NOMO-1 treated with DMSO at 0.1 percent for 48 hours (cell line): ENCODE measurements around the gene ASTN2.

Experiments used
- DNase-seq: peaks from one replicate; lab custom pipeline; 2025; ENCODE audit not compliant: unreplicated experiment; lab: John Stamatoyannopoulos, UW

ASTN2 gene

DNA sequence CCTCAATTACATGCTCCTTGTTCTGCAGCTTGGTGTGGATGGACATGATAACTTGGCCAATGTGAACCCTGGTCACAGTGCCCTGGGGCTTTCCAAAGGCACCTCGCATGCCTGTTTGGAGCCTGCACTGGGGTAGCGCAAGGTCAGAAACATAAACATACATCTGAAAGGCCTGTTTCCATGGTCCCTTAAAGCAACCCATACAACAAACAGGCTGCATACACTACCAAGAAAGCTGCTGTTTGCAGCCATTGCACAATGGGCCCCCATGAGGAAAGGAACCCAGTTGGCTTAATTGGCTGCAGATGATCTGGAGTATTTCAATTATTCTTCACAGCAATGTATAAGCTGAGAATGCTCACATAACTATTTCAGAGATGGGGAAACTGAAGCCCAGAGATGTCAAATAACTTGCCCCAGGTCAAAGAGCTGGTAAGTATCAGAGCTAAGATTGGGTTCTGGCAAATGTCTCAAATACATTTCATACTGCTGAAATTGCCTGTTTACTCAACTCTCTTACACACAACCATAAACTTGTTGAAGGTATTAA is 233.9 kb downstream of the ASTN2 start:
- DNase-seq: no peak

- no peak for DNase-seq
These were observed 236.1 kb downstream of the ASTN2 start for GRCh38 chr9:117178596-117179375.

- no peak for DNase-seq
These were observed 244.3 kb downstream of the ASTN2 start for GRCh38 chr9:117170567-117170966.

- no peak for DNase-seq
These were observed 245.7 kb downstream of the ASTN2 start for GRCh38 chr9:117169089-117169621.

DNA sequence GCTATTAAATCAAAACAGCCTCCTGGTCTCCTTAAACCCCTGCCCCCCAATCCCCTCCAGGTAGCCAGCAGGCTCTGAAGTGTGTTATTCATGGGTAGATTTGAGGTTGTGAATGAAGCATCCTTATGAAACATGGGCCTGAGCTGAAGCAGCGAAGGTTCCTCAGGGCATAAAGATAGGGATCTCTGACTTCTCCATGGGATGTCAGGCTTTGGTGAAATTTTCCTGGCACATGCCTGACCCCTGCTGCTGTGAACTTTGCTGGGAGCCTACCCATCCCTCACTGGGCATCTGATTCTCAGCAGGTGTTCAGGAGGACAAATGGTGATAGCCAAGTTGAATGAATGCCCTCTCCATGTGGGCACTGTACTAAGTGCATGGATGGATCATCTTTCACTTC is 250.3 kb downstream of the ASTN2 start:
- no peak for DNase-seq

- DNase-seq: no peak
These were observed 254.6 kb downstream of the ASTN2 start for GRCh38 chr9:117160254-117160653.

GRCh38 chr9:117156771-117157535 is 257.9 kb downstream of the ASTN2 start:
- DNase-seq: no peak

- no peak for DNase-seq
These were observed 258.6 kb downstream of the ASTN2 start for GRCh38 chr9:117156144-117156688.

DNA sequence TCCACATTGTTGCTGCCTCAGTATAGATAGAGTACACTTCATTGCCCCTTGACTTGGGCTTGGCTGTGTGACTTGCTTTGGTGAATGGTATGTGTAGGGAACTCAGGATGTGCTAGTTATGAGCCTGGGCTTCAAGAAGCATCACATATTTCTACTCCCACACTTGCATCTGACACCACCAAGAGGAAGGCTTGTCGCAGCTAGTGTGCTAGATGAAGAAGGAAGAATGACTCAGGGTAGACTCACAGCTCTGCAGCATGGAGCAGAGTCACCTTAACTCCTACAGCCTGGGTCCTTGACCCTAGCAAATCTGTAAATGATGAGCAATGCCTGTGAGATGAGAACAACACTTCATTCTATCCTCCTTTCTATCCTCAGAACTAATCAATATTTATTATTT is 261.8 kb downstream of the ASTN2 start:
- no peak for DNase-seq

GRCh38 chr9:117151716-117152115 is 263.1 kb downstream of the ASTN2 start:
- DNase-seq: no peak

- no peak for DNase-seq
These were observed 264.9 kb downstream of the ASTN2 start for GRCh38 chr9:117149996-117150395.

DNA sequence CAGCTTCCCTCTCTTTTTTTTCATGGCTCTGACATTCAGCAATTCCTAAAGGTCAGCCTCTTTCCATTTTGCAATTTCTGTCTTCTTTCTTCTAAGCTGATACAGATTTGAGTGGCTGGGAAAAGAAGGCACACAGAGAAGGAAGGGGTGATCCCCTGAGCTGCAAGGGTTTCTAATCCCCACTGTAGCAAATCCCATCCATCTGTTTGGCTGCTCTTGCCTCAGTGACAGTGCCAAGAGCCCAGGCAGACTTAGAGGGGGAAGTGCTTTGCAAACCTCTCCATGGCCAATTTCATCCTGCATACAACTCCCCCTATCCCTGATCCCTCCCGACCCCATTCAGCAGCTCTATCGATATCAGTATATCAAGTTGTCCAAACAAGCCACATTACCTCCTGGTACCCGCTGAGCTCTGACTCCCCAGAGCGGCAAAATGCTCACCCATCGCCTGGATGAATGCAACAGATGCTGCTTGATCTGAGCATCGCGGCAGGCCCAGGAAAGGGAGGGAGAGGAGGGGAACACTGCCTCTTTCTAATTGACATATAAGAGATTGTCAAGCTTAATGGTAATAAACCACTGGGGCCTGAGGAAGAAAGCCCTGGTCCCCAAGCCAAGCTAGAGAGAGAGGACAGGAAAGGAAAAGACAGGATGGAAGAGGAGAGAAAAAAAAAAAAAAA is 268.9 kb downstream of the ASTN2 start:
- DNase-seq: no peak

- no peak for DNase-seq
These were observed 269.8 kb downstream of the ASTN2 start for GRCh38 chr9:117145081-117145480.

- no peak for DNase-seq
These were observed 276.6 kb downstream of the ASTN2 start for GRCh38 chr9:117138231-117138630.

DNA sequence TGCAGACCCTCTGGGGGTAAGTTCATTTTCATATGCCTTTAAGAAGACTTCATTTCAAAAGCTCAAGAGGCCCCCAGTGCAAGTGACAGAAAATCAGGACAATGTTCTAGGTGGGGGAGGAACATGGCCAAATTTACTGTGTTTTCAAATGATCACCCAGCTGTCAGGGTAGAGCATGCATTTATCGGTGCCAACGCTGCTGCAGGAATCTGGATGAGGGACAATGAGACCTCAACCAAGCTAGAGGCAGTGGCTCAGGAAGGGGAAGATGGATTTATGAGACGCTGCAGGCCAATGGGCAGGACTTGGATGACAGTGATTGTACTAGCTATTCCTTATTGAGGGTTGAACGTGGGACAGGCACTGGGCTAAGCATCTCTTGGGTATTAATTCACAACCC is 278.4 kb downstream of the ASTN2 start:
- DNase-seq: no peak

GRCh38 chr9:117135501-117136098 is 279.3 kb downstream of the ASTN2 start:
- no peak for DNase-seq

GRCh38 chr9:117134826-117135500 is 279.9 kb downstream of the ASTN2 start:
- no peak for DNase-seq

GRCh38 chr9:117126871-117127270 is 288.0 kb downstream of the ASTN2 start:
- no peak for DNase-seq

GRCh38 chr9:117125531-117125930 is 289.3 kb downstream of the ASTN2 start:
- DNase-seq: no peak

DNA sequence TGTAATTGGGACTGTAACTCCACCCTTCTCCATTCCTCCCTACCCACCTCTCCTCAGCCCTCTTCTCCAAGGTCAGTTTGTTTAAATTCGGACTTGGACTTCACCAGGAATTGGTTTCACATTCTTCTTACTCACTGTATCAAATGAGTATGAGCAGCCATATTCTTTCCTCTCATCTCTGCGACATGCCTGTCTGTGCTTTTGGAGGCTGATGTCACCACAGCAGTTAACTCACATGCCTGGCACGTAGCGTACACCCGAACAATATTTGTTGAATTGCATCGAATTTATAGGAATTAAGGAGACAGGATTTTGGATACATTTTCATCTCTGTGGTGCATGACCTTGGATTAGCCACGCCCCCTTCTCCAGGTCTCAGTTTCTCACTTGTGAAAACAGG is 291.1 kb downstream of the ASTN2 start:
- no peak for DNase-seq
